K562 (cell line): ENCODE measurements around the gene GABRD. TPM values are rescaled to one million over a fixed set of nuclear protein-coding genes. Genes with fewer than 3 reads are reported as not detected.
A peak's percentile ranks its signal among the peaks of the same experiment; 100 is the strongest.

Experiments
- ATF3 ChIP-seq, 2 experiments: fragments of 450-650 bp in 1 of 2; sonication (generic) in 1 of 2; formaldehyde crosslinking in 1 of 2; IDR thresholded peaks in 1 of 2; conservative IDR thresholded peaks in 1 of 2; 2 replicates each; pipeline versions ENCODE4 v1.6.1 to v1.8.1; 2016 to 2023; ENCODE audit warnings: mild to moderate bottlenecking in 2 of 2, moderate library complexity in 2 of 2, inconsistent platforms in 1 of 2, missing genetic modification reagents in 1 of 2
- CBX2 ChIP-seq: fragments of 200-600 bp; sonication (generic); IDR thresholded peaks from one replicate; pipeline ENCODE4 v1.6.1; 2012; ENCODE audit warnings: mild to moderate bottlenecking, low read length, inconsistent platforms; ENCODE audit not compliant: insufficient read depth, poor library complexity, severe bottlenecking
- CBX8 ChIP-seq: fragments of 200-600 bp; sonication (generic); IDR thresholded peaks from 2 replicates; pipeline ENCODE4 v1.6.1; 2012; ENCODE audit warnings: borderline replicate concordance, mixed run types, low read depth, mild to moderate bottlenecking, moderate library complexity, mixed read lengths, low read length, control low read depth, inconsistent platforms; ENCODE audit not compliant: poor library complexity, severe bottlenecking; ENCODE audit errors: extremely low read depth
- EGR1 ChIP-seq: fragments of 450-650 bp; conservative IDR thresholded peaks from 2 replicates; pipeline ENCODE4 v1.6.1; 2017; ENCODE audit warnings: mild to moderate bottlenecking
- EZH2 ChIP-seq: IDR thresholded peaks from 2 replicates; pipeline ENCODE4 v1.6.1; 2012; ENCODE audit warnings: low read depth, mild to moderate bottlenecking, inconsistent platforms, low read length, borderline replicate concordance
- FOSL1 ChIP-seq: fragments of 200-800 bp; sonication (Bioruptor generic); conservative IDR thresholded peaks from 2 replicates; pipeline ENCODE4 v1.6.1; 2016; ENCODE audit warnings: missing genetic modification characterization, missing compliant biosample characterization
- FOXM1 ChIP-seq, 2 experiments: fragments of 450-650 bp in 1 of 2; sonication (generic) in 1 of 2; formaldehyde crosslinking in 1 of 2; IDR thresholded peaks; 2 replicates each; pipeline versions ENCODE4 v1.6.1 to v1.9.0; 2017 to 2022; ENCODE audit warnings: low read depth in 2 of 2, mild to moderate bottlenecking in 2 of 2, missing genetic modification reagents in 1 of 2, moderate library complexity in 1 of 2
- GATAD2A ChIP-seq: fragments of 450-650 bp; IDR thresholded peaks from 2 replicates; pipeline ENCODE4 v1.6.1; 2017
- HMG20A ChIP-seq: fragments of 450-650 bp; formaldehyde crosslinking; conservative IDR thresholded peaks from 2 replicates; pipeline ENCODE4 v1.4.0; 2020; ENCODE audit warnings: mild to moderate bottlenecking, mixed read lengths
- RCOR1 ChIP-seq, 2 experiments: IDR thresholded peaks; 2 replicates each; pipeline ENCODE4 v1.6.1; 2012; ENCODE audit warnings: low read depth in 2 of 2, low read length in 2 of 2, borderline replicate concordance in 1 of 2, improper control_type of control experiment in 1 of 2
- THAP7 ChIP-seq: fragments of 250-450 bp; sonication (Bioruptor Pico); IDR thresholded peaks from 2 replicates; pipeline ENCODE4 v1.5.0; 2021
- ZNF75A ChIP-seq: fragments of 450-650 bp; formaldehyde crosslinking; IDR thresholded peaks from 2 replicates; pipeline ENCODE4 v1.4.0; 2020; ENCODE audit warnings: mild to moderate bottlenecking
- polyA plus RNA-seq, 8 experiments: library from polyadenylated mRNA; depleted of rRNA in 4 of 8; stranded (reverse) in 5 of 8; unstranded in 3 of 8; fragments of >200 nt; fragmentation: Nextera tagmentation in 2 of 8; fragmentation: Illumina TruSeq in 1 of 8; extraction: Ambion mirVana in 2 of 8; extraction: Trizol in 1 of 8; gene quantifications; 2 replicates each; pipeline versions ENCODE4 v1.2.1 to v1.2.3, GENCODE V29; 2011 to 2014; ENCODE audit warnings: inconsistent platforms in 1 of 8, missing spikeins in 1 of 8
- total RNA-seq, 7 experiments: library from RNA; depleted of rRNA in 6 of 7; stranded (reverse); fragments of >200 nt in 6 of 7; fragmentation: Illumina TruSeq in 2 of 7; extraction: Trizol in 2 of 7; gene quantifications; 2 replicates each; pipeline versions ENCODE4 v1.2.1 to v1.2.3, GENCODE V29; 2011 to 2021; ENCODE audit warnings: low replicate concordance in 1 of 7

Gene GABRD
- total and polyA plus RNA-seq, 9 of the 15 experiments (the other 6 are each of a cell fraction or from before 2014, with no cell fraction given) = 0.07 TPM; not detected in 8

GRCh38 chr1:2014741-2015735 is 4.1 kb upstream of the GABRD start (continued):
- TF ChIP-seq FOXM1 (IDR thresholded peaks at IDR 0.05; ENCODE audit: low read depth) = no peak
- no peak for TF ChIP-seq FOXM1 (CRISPR knock-in tag; IDR thresholded peaks at IDR 0.05; ENCODE audit: low read depth)
- 0 out of 2 replicates have a peak, but pooled peaks have one; percentile 42 for TF ChIP-seq FOSL1 (tag)
- TF ChIP-seq THAP7 (CRISPR knock-in tag) = no peak
- TF ChIP-seq RCOR1 (IDR thresholded peaks at IDR 0.05; ENCODE audit: borderline replicate concordance in 1 of 2, low read depth in 2 of 2, low read length in 2 of 2) = no peak
- TF ChIP-seq CBX8 = no peak
- peak; percentile 47; the same call in 1 of the 2 replicates for TF ChIP-seq EZH2
- peak; percentile 58 for TF ChIP-seq EGR1
- peak; percentile 47 for TF ChIP-seq CBX2
- no peak for TF ChIP-seq ZNF75A
- TF ChIP-seq GATAD2A = no peak
- peak; percentile 32 for TF ChIP-seq ATF3 (IDR thresholded peaks at IDR 0.05)
- TF ChIP-seq ATF3 (CRISPR knock-in tag; conservative IDR thresholded peaks at IDR 0.05) = no peak
- TF ChIP-seq HMG20A (CRISPR knock-in tag) = no peak
